ENCODE measurements around the gene SKIDA1.

SKIDA1 gene

DNA sequence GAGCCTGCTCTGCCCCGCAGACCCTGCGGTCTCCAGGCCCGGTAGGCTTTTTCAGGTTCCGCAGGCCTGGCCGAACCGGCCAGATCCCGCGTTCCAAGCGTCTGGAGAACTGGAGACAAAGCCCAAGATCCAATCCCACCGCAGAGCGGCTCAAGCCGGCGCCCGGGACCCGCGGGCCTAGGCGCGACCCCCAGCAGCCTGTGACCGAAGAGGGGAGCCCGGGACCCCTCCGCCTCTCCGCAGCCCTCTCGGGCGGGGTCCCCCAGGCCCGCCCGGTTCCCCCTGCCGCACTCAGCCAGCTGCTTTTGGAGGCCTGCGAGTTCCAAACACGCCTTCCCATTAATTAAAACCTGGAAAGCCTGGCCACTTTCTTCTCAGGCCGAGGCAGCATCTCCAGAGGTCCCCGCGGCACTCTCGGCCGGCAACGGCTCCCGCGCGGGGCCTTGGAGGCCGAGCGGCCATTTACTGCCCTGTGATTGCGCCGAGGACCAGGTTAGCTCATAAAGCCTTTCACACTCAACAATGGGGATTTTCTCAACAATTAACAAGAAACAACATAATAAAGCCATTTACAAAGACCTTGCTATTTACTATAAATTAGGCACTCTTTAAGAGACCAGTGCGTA, 16.7 kb downstream of the SKIDA1 start:
- no peak for ATAC-seq
- TF ChIP-seq OSR1 (CRISPR knock-in tag; IDR thresholded peaks at IDR 0.05) (no peak), ARNTL (CRISPR knock-in tag; IDR thresholded peaks at IDR 0.05; ENCODE audit: borderline replicate concordance, low read depth) (no peak), TOX (CRISPR knock-in tag; IDR thresholded peaks at IDR 0.05; ENCODE audit: borderline replicate concordance) (no peak), TCF4 (CRISPR knock-in tag; IDR thresholded peaks at IDR 0.05; ENCODE audit: borderline replicate concordance) (no peak), ZNF70 (CRISPR knock-in tag; IDR thresholded peaks at IDR 0.05) (no peak), PPARA (CRISPR knock-in tag; IDR thresholded peaks at IDR 0.05; ENCODE audit: borderline replicate concordance) (no peak), ZFP30 (CRISPR knock-in tag; IDR thresholded peaks at IDR 0.05) (no peak), ZNF8 (CRISPR knock-in tag; IDR thresholded peaks at IDR 0.05) (no peak), CSDC2 (CRISPR knock-in tag; IDR thresholded peaks at IDR 0.05) (no peak), ZC3H10 (CRISPR knock-in tag; IDR thresholded peaks at IDR 0.05) (no peak), ISL1 (CRISPR knock-in tag; IDR thresholded peaks at IDR 0.05) (no peak), RARB (CRISPR knock-in tag; IDR thresholded peaks at IDR 0.05) (no peak)
- TF ChIP-seq, protein P1, sequence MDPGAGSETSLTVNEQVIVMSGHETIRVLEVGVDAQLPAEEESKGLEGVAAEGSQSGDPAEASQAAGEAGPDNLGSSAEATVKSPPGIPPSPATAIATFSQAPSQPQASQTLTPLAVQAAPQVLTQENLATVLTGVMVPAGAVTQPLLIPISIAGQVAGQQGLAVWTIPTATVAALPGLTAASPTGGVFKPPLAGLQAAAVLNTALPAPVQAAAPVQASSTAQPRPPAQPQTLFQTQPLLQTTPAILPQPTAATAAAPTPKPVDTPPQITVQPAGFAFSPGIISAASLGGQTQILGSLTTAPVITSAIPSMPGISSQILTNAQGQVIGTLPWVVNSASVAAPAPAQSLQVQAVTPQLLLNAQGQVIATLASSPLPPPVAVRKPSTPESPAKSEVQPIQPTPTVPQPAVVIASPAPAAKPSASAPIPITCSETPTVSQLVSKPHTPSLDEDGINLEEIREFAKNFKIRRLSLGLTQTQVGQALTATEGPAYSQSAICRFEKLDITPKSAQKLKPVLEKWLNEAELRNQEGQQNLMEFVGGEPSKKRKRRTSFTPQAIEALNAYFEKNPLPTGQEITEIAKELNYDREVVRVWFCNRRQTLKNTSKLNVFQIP (CRISPR knock-in tag; IDR thresholded peaks at IDR 0.05; ENCODE audit: borderline replicate concordance, low read depth): no peak
- TF ChIP-seq, protein P2, sequence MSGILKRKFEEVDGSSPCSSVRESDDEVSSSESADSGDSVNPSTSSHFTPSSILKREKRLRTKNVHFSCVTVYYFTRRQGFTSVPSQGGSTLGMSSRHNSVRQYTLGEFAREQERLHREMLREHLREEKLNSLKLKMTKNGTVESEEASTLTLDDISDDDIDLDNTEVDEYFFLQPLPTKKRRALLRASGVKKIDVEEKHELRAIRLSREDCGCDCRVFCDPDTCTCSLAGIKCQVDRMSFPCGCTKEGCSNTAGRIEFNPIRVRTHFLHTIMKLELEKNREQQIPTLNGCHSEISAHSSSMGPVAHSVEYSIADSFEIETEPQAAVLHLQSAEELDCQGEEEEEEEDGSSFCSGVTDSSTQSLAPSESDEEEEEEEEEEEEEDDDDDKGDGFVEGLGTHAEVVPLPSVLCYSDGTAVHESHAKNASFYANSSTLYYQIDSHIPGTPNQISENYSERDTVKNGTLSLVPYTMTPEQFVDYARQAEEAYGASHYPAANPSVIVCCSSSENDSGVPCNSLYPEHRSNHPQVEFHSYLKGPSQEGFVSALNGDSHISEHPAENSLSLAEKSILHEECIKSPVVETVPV (CRISPR knock-in tag; IDR thresholded peaks at IDR 0.05): no peak
- TF ChIP-seq, protein P3, sequence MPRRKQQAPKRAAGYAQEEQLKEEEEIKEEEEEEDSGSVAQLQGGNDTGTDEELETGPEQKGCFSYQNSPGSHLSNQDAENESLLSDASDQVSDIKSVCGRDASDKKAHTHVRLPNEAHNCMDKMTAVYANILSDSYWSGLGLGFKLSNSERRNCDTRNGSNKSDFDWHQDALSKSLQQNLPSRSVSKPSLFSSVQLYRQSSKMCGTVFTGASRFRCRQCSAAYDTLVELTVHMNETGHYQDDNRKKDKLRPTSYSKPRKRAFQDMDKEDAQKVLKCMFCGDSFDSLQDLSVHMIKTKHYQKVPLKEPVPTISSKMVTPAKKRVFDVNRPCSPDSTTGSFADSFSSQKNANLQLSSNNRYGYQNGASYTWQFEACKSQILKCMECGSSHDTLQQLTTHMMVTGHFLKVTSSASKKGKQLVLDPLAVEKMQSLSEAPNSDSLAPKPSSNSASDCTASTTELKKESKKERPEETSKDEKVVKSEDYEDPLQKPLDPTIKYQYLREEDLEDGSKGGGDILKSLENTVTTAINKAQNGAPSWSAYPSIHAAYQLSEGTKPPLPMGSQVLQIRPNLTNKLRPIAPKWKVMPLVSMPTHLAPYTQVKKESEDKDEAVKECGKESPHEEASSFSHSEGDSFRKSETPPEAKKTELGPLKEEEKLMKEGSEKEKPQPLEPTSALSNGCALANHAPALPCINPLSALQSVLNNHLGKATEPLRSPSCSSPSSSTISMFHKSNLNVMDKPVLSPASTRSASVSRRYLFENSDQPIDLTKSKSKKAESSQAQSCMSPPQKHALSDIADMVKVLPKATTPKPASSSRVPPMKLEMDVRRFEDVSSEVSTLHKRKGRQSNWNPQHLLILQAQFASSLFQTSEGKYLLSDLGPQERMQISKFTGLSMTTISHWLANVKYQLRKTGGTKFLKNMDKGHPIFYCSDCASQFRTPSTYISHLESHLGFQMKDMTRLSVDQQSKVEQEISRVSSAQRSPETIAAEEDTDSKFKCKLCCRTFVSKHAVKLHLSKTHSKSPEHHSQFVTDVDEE (CRISPR knock-in tag; IDR thresholded peaks at IDR 0.05): no peak

DNA sequence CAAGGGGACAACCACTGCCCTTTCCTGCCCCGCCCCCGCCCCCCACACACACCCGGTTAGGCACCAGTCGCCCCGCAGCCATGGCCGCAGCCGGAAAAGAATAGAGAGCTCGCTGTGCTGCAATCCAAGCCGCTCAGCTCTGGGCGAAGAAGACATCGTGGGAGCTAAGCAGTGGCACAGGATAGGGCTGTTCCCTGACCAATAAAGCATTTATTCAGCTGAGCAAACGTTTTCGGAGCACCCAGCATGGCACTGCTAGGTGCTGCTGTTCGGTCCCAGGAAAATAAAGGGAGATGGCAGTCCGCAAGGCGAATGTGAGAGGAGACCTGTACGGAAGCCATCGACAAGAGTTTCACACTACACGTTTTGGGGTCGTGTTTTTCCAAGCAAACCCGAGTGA, 18.3 kb downstream of the SKIDA1 start:
- ATAC-seq: no peak
- TF ChIP-seq TOX (CRISPR knock-in tag; IDR thresholded peaks at IDR 0.05; ENCODE audit: borderline replicate concordance) (no peak), PATZ1 (CRISPR knock-in tag; IDR thresholded peaks at IDR 0.05; ENCODE audit: borderline replicate concordance) (no peak), PPARA (CRISPR knock-in tag; IDR thresholded peaks at IDR 0.05; ENCODE audit: borderline replicate concordance) (no peak), ZFP3 (CRISPR knock-in tag; IDR thresholded peaks at IDR 0.05) (no peak), BACH2 (CRISPR knock-in tag; IDR thresholded peaks at IDR 0.05; ENCODE audit: borderline replicate concordance) (no peak), ESRRG (CRISPR knock-in tag; IDR thresholded peaks at IDR 0.05) (no peak), GLIS3 (CRISPR knock-in tag; IDR thresholded peaks at IDR 0.05) (no peak)
- TF ChIP-seq, protein P4, sequence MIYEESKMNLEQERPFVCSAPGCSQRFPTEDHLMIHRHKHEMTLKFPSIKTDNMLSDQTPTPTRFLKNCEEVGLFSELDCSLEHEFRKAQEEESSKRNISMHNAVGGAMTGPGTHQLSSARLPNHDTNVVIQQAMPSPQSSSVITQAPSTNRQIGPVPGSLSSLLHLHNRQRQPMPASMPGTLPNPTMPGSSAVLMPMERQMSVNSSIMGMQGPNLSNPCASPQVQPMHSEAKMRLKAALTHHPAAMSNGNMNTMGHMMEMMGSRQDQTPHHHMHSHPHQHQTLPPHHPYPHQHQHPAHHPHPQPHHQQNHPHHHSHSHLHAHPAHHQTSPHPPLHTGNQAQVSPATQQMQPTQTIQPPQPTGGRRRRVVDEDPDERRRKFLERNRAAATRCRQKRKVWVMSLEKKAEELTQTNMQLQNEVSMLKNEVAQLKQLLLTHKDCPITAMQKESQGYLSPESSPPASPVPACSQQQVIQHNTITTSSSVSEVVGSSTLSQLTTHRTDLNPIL (CRISPR knock-in tag; IDR thresholded peaks at IDR 0.05; ENCODE audit: low read depth): no peak

- ATAC-seq: no peak
- TF ChIP-seq GLIS3 (CRISPR knock-in tag; IDR thresholded peaks at IDR 0.05): no peak
- TF ChIP-seq PPARA (CRISPR knock-in tag; IDR thresholded peaks at IDR 0.05; ENCODE audit: borderline replicate concordance): no peak
- no peak for TF ChIP-seq ZFP3 (CRISPR knock-in tag; IDR thresholded peaks at IDR 0.05)
These were observed 19.1 kb downstream of the SKIDA1 start for GRCh38 chr10:21506351-21506750.
